ENCODE data around the gene DOCK8.

GRCh38 chr9:394347-395052, 179.8 kb downstream of the DOCK8 start:
- TF ChIP-seq CTCF (IDR thresholded peaks at IDR 0.05) (no peak), POLR2A (IDR thresholded peaks at IDR 0.05) (no peak)
